ENCODE results near the gene RASAL2. TPM values are rescaled to one million over a fixed set of nuclear protein-coding genes. Genes with fewer than 3 reads are reported as not detected.

RASAL2 gene
- total and polyA plus RNA-seq, 12 donors, result 2.4 to 31.5 (median 15.0) TPM

- H3K27ac ChIP-seq, result no peak overlapping the region
- intact Hi-C loops (cut with DNase I), result no loop called here
- no peaks in the 10 kb centered on the region for H3K9me3 ChIP-seq (replicated peaks in 1 of 3)
- no peak overlapping the region for H3K4me3 ChIP-seq
- no peak for DNase-seq
- peaks cover 0 to 8% of the 10 kb centered on the region in 2 donors for H3K36me3 ChIP-seq (replicated peaks in 1 of 2)
- TF ChIP-seq CTCF (IDR thresholded peaks at IDR 0.05) (no peak), POLR2A (IDR thresholded peaks at IDR 0.05) (no peak)
- no peaks in the 10 kb centered on the region for H3K27me3 ChIP-seq
- no peaks in the 10 kb centered on the region for H3K4me1 ChIP-seq (replicated peaks in 1 of 2)
Measured at GRCh38 chr1:178465011-178465410, 371.1 kb downstream of the RASAL2 start.

DNA sequence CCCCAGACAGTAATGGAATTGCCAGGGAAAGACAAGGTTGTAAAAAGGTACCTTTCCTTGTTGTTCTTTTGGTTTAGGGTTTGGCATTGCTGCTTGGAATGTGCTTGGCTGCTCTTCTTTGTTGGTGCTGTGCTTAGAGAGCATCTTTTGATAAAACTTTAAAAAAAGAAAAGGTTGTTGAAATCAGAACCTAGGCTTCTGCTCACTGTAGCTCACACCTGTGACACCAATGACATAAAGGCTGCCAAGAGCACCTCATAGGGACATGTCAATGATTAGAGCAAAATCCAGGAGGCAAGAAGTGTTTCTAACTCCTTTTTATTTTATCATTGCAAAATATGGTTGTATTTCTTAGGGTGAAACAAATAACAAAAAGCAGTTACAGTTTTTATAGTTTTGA lies 373.9 kb downstream of the RASAL2 start:
- Histone ChIP-seq H3K9me3 (replicated peaks in 1 of 3) (no peaks in the 10 kb centered on the region), H3K27me3 (no peaks in the 10 kb centered on the region), H3K4me3 (no peak overlapping the region), H3K36me3 (replicated peaks in 1 of 2) (peaks cover 0 to 8% of the 10 kb centered on the region in 2 donors), H3K4me1 (replicated peaks in 1 of 2) (no peaks in the 10 kb centered on the region), H3K27ac (no peak overlapping the region)
- no peak for DNase-seq
- intact Hi-C loops (cut with DNase I), result no loop called here
- no peak for TF ChIP-seq POLR2A (IDR thresholded peaks at IDR 0.05)
- TF ChIP-seq CTCF (IDR thresholded peaks at IDR 0.05), result no peak

- intact Hi-C loops (cut with DNase I), result no loop called here
- H3K4me3 ChIP-seq, result no peak overlapping the region
- H3K27ac ChIP-seq, result no peak overlapping the region
- H3K4me1 ChIP-seq (replicated peaks in 1 of 2), result no peaks in the 10 kb centered on the region
- 71 to 80% (median 73%) methylated on average over 5 of the region's 5 CpGs for WGBS, 4 donors
- no peak for DNase-seq
- H3K36me3 ChIP-seq (replicated peaks in 1 of 2), result peaks cover 0 to 8% of the 10 kb centered on the region in 2 donors
- no peaks in the 10 kb centered on the region for H3K27me3 ChIP-seq
- TF ChIP-seq CTCF (IDR thresholded peaks at IDR 0.05) (no peak), POLR2A (IDR thresholded peaks at IDR 0.05) (no peak)
- no peaks in the 10 kb centered on the region for H3K9me3 ChIP-seq (replicated peaks in 1 of 3)
Measured at GRCh38 chr1:178470411-178470960, 376.6 kb downstream of the RASAL2 start.

DNA sequence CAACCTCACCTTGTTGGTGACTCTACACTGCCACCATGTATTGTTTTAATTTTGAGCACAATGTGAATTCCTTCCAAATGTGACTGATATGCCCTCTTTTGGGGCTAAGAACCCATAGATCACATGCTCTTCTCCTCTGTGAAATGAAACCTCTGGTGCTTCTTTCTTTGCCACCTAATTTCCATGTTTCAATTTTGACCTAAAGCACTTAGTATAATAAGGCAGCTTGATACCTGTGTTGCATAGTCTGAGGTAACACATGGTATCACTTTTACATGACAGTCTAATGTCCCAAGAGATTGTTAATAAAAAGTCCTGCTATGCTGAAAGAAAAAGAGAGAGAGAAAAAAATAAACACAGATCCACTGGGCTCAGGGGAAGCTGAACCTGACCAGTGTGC lies 378.6 kb downstream of the RASAL2 start:
- Histone ChIP-seq H3K9me3 (replicated peaks in 1 of 3) (no peaks in the 10 kb centered on the region), H3K27ac (no peak overlapping the region), H3K4me1 (replicated peaks in 1 of 2) (no peaks in the 10 kb centered on the region), H3K27me3 (no peaks in the 10 kb centered on the region), H3K4me3 (no peak overlapping the region), H3K36me3 (replicated peaks in 1 of 2) (no peaks in the 10 kb centered on the region)
- TF ChIP-seq POLR2A (IDR thresholded peaks at IDR 0.05) (no peak), CTCF (IDR thresholded peaks at IDR 0.05) (no peak)
- intact Hi-C loops (cut with DNase I), result no loop called here
- DNase-seq, result no peak

Measured in adrenal gland (tissue), 12 donors.